GM19023 (cell line): Measurements from ENCODE around the gene KAT5.
"Not testable (repeated sequence)": the region's sequence is repeated elsewhere in the genome, so short reads cannot be mapped to it uniquely, and the experiment has no call there.

Experiments
- ATAC-seq: cut with Tn5 transposase; IDR thresholded peaks from one replicate; pipeline ENCODE4 v1.9.1; 2021; ENCODE audit warnings: mild to moderate bottlenecking, moderate library complexity; ENCODE audit not compliant: unreplicated experiment

Gene KAT5

DNA sequence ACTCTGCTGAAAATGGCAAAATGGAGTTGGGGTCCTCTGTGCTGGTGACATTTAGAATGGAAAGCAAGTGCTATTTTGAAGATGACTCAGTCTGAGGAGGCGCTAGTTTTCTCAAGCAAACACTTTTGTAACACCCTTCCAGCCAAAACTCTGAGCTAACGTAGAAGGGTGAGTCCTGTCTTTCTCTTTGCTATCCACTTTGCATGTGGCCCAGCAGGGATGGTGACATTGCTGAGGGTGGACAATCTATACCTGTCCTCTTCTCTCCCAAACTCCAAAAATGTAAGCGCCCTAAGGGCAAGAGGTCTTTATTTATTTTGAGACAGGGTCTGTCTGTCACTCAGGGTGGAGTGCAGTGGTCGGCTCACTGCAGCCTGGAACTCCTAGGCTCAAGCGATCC, 3.6 kb upstream of the KAT5 start:
- no peak for ATAC-seq

DNA sequence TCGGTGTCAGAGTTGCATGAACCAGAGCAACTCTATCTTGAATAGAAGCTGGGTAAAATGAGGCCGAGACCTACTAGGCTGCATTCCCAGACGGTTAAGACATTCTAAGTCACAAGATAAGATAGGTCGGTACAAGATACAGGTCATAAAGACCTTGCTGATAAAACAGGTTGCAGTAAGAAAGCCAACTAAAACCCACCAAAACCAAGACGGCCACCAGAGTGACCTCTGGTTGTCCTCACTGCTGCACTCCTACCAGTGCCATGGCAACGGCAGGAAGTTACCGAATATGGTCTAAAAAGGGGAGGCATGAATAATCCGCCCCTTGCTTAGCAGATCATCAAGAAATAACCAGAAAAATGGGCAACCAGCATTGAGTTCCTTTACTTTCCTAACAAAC, 2.4 kb upstream of the KAT5 start:
- ATAC-seq, result no peak

DNA sequence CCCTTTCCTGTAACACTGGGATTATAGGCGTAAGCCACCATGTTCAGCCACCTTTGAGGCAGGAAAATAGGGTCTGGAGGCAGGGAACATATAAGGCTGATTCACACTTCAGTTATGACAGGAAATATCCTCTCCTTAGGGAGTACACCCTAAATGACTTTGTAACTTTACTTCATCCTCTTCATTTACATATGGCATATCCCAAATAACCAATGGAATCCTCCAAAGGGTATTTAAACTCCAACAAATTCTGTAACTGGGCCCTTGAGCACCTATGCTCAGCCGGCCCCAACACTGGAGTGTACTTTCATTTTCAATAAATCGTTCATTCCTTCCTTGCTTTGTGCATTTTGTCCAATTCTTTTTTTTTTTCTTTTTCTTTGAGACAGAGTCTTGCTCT, 1.6 kb upstream of the KAT5 start:
- ATAC-seq, result no peak

DNA sequence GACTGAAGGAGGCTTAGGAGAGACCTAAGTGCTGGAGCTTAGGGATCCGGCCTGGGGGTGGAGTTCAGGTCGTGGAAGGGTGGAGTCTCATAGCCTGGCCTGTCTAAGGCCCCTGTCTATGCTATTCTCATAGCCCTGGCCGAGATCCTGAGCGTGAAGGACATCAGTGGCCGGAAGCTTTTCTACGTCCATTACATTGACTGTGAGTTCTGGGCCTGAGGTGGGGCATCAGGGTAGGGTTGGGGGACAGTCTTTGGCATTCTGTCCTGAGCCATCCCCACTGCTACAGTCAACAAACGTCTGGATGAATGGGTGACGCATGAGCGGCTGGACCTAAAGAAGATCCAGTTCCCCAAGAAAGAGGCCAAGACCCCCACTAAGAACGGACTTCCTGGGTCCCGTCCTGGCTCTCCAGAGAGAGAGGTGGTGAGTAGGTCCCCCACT, 603 bp downstream of the KAT5 start:
- ATAC-seq, result no peak

DNA sequence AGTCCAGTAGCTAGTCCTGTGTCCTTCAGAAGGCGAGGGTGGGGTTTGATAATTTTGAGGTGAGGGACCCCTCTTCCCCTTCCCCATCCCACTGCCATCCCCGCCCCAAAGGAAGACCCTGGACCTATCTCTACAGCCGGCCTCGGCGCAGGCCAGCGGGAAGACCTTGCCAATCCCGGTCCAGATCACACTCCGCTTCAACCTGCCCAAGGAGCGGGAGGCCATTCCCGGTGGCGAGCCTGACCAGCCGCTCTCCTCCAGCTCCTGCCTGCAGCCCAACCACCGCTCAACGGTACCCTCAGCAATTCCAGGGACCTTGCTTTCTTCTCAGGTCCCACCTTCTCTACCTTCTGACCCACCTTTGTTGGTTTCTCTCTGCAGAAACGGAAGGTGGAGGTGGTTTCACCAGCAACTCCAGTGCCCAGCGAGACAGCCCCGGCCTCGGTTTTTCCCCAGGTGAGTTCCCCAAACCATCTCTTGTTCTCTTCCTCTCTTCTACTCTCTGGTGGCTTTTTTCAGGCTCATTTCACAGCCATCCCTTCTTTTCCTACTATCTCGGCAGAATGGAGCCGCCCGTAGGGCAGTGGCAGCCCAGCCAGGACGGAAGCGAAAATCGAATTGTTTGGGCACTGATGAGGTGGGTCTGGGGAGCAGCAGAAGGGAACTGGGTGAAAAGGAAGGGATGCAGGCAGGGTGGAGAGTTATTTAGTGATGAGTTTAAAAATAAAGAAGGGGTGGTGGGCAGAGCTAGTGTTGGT, 1.3 kb downstream of the KAT5 start:
- no peak for ATAC-seq

DNA sequence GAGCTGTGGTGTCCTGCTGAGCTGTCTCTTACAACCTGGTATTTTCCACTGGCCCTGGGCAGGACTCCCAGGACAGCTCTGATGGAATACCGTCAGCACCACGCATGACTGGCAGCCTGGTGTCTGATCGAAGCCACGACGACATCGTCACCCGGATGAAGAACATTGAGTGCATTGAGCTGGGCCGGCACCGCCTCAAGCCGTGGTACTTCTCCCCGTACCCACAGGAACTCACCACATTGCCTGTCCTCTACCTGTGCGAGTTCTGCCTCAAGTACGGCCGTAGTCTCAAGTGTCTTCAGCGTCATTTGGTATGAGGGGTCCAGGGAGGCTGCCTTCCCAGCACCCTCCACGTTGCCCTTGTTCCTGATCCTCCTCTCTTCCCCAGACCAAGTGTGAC, 2.4 kb downstream of the KAT5 start:
- no peak for ATAC-seq

DNA sequence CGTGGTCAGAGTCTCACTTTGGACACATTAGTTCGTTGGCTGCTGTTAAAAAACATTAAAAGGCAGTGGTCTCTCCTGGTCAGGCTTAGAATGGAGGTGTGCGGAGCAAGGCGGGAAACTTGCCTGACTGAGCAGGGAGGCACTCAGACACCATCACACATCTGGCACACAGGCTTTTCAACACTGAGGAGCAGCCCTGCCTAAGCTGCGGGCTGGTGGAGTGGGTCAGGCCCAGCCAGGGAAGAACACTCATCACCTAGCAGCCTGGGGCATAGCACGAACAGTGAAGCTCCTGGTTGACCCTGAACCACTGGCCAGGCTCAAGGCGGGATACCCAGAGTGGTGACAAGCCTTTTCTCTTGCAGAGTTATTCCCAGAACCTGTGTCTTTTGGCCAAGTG, 4.2 kb downstream of the KAT5 start:
- ATAC-seq, result no peak

DNA sequence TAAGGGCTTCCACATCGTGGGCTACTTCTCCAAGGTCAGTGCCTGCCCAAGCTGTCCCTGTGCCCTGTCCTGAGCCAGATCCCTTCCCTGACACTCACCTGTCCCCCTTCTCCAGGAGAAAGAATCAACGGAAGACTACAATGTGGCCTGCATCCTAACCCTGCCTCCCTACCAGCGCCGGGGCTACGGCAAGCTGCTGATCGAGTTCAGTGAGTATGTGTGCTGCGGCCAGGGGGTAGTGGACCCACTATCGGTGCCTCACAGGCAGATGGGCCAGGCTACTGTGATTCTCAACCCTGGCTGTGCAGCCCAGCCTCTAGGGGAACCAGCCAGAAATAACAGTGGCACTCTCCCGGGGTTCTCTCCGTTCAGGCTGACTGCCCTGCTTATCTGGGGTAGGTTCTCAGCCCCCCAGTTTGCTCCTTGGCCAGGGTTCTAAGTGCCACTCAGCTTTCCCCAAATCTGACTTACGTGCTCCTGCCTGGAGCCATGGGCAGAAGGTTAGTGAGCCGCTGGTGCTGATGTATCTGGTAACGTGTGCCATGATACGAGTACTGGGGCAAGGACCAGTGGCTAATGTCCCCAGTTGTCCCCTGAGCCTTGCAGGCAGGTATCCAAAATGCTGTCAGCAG, 4.8 kb downstream of the KAT5 start:
- no peak for ATAC-seq

DNA sequence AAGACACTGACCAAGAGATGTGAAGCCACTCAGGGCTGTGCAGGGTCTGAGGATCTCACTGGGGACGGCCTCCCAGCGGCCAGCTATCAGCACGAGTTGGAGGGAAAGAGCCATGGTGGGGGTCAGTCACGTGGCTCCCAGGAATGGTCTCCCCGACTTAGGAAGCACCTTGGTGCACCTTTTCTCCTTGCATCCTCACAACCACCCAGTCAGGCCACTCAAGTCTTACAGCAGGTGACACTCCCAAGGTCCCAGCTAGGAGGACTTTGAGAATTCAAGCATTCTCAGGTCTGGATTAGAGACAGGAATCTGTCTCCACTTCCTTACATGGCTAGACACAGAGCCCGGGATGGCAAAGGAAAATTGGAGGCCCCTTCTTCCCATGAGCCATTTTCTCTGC, 5.9 kb downstream of the KAT5 start:
- no peak for ATAC-seq

DNA sequence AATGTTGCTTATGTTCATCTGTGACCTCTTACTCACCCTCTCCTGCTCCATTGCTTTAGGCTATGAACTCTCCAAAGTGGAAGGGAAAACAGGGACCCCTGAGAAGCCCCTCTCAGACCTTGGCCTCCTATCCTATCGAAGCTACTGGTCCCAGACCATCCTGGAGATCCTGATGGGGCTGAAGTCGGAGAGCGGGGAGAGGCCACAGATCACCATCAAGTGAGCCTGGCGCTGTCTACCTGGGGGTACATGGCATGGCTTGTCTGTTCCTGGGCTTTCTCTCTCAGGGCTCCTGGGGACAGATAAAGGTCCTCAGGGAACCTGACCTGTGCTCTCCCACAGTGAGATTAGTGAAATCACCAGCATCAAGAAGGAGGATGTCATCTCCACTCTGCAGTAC, 6.5 kb downstream of the KAT5 start:
- ATAC-seq, result no peak

DNA sequence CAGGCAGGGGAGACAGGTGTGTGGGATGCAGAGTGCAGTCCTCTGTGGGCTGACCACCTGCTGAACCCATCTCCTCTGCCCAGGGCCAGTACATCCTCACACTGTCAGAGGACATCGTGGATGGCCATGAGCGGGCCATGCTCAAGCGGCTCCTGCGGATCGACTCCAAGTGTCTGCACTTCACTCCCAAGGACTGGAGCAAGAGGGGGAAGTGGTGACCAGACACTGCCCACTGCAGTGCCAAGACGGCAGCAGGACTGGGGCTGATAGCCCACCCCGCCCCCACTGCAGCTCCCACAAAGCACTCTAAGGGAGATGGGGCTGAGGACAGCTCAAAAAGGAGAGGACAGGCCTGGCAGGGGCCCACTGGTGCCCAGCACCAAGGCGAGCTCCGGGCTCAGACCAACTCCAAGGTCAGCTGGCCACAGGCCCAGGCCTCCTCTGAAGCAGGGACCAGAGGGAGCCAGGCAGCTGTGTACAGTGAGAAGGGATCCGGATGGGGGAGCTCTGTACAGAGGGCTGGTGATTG, 7.0 kb downstream of the KAT5 start:
- ATAC-seq, result no peak

DNA sequence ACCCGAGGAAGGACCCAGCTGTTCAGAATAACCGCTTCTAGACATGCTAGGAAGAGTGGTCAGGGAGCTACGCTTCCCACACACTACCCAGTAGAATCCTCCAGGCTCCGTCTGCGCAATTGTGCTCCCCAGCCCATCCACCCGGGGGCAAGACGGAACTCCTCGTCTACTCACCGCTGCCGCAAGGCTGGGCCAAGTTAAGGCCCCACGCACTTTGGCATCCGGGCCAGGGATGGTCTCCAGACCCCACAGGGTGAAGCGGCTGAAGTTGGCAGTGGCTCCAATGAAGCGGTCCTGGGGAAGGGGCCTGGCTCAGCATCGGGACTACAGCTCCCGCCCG, 7.8 kb downstream of the KAT5 start:
- no peak for ATAC-seq

DNA sequence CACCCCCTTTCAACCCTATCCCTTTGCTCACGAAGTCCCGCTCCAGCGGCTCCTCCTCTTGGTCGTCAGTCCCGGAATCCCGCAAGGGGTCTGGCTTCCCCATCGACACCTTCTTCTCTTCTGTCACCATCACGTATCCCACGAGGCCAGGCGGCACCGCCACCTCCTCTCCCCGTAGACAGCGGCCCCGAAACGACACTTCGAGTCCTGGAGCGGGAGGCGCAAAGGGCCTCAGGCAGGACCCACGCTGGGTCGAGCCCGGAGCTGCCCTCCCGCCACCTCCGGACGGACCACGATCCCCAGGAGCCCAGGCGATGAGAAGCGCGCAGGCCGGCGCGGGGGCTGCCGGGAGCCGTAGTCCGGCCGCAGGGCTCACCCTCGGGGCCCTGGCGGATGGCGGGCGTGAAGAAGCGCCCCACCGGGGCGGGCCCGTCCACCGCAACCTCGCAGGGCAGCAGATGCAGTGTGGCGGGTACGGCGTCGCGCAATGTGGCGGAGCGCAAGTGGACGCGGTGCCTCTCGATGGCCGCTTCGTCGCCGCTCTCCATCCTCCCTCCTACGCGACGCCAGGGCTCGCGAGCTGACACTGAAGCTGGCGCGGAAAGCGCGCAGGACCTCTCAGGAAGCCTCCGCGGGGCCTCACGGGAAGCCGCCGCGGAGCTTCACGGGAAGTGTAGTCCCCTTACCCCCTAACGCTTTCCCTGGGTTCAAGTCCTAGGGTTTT, 8.3 kb downstream of the KAT5 start, which contains the start of gene RNASEH2C:
RNASEH2C (minus strand) TSS at position 588 of the 724 bp plus-strand sequence; CDS start at position 548, 40 bp downstream.
- ATAC-seq, result peak; percentile 83

DNA sequence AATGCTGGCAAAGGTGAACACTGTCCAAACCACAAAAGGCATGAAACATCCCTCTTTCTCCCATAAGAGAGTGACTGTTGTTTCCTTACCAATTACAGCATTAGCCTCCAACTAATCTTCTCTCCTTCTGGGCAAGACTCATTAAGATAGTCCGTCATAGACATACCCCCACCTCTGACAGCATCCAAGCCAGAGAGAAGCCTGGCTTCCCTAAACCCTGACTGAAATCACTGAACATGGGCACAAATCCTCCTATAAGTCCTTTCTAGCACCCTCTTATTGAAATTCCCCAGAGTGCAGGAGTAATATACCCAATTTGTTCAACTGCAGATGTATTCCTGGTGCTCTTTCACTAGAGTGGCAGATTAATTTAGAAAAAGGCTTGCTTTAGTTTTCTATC, 10.2 kb downstream of the KAT5 start:
- ATAC-seq, result no peak

DNA sequence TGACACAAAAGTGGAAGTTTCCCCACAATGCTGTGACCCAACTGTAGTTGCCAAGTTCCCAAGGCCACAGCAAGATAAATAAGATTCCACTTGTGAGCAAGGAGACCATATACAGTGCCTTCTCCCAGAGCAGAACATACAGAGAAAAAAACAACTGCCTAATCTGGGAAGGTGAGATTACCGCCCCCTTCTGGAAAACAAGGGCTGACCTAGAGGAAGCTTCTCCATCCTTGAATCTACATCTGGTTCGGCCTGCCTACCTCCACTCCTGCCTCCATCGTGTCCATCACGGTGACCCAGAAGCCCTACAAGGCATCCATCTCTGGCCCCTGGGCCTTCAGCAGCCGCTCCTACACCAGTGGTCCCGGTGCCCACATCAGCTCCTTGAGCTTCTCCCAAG, 14.6 kb downstream of the KAT5 start:
- no peak for ATAC-seq

DNA sequence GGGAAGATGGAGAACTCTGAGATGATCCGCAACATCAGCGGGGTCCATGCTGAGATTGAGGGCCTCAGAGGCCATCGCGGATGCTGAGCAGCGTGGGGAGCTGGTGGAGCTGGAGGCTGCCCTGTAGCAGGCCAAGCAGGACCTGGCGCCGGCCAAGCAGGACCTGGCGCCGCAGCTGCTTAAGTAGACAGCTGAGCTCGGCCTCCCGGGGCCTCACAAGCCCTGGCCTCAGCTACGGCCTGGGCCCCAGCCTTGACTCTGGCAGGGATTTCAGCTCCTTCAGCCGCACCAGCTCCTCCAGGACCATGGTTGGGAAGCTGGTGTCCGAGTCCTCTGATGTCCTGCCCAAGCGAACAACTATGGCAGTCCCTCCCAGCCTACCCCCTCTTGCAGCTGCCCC, 15.8 kb downstream of the KAT5 start:
- no peak for ATAC-seq

DNA sequence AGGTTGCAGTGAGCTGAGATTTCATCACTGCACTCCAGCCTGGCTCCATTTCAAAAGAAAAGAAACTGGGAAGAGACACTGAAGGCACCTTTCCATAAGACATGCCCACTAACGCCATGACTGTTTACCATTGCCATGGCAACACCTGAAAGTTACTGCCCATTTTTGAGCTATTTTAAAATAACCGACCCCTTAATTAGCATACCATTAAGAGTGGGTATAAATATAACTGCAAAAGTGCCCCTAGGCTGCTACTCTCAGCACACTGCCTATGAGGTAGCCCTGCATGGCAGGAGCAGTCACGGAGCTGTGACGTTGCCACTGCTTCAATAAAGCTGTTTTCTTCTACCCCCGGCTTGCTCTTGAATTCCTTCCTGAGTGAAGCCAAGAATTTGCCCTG, 18.4 kb downstream of the KAT5 start:
- ATAC-seq, result no peak

DNA sequence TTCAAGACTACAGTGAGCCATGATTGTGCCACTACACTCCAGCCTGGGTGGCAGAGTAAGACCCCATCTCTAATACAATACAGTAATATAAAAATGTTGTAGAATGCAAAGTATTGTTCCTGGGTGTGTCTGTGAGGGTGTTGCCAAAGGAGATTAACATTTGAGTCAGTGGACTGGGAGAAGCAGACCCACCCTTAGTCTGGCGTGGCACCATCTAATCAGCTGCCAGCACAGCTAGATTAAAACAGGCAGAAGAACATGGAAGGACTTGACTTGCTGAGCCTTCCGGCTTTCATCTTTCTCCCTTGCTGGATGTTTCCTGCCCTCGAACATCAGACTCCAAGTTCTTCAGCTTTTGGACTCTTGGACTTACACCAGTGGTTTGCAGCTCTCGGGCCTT, 23.1 kb downstream of the KAT5 start:
- not testable (repeated sequence) for ATAC-seq

DNA sequence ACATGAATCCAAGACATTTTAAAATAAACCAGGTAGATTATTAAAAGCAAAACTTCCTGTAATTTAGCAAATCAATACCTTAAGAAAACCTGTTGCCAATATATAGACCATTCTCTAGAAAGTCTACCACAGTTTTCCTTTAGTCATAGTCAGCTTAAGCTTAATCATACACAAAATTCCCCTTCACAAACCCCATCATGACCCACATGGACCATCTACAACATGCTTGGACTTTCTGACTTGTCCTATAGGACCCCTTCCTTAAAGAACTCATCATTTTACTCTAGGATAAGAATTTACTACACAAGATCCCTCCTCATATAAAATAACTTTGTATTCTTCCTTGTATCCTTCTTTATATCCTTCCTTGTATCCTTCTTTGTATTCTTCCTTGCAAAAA, 24.8 kb downstream of the KAT5 start:
- ATAC-seq, result no peak

DNA sequence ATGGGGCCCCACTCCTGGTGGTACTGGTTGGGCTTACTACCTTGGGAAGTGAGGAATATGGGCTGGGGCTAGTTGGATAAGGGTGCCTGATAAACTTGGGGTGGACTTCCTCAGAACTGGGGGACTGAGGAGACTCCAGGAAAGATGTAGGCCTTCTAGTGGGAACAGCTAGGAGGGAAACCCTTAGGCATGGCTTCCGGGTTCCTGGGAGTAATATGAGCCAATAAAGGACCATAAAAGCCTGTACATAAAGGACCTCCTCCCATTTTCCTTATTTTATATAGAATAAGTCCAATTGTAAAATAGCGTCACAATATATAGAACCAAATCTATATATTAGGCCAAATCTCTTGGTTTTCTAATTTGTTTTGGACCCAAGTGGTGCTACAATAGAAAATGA, 27.0 kb downstream of the KAT5 start:
- ATAC-seq, result no peak

DNA sequence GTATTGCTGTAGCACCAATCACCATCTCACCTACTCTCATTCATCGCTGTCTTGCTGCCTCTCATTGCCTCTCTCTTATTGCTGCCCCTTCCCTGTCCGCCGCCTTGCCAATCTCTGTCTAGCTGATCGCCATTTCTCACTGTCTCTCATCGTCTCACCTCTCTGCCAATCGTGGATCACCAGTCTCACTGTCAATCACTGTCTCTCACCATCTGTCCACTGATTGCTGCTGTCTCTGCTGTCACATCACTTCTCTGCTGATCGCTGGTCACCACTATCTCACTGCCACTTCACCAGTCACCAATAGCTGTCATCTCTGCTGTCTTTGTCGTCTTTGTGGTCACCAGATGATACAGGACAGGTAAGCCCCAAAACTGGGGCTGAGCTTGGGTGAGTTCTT, 29.1 kb downstream of the KAT5 start:
- ATAC-seq, result no peak

DNA sequence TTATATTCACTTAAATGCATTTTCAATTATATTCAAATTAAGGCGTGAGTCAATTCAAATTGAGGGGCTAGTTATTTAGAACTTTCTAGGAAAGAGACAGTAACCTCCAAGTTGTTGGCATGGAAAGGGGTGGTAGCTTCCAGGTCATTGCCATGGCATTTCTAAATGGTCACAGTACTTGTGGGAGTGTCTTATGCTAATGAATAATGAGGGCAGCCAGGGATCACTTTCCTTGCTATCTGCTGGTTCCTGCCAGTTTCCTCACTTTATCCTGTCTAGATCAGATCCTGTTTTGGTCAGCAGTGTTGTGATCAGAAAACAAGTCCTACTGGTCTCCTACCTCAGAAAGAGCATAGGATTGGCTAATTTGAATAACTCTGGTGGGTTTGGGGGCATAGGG, 30.3 kb downstream of the KAT5 start:
- no peak for ATAC-seq
